ENCODE data around the gene CRABP1. TPM values are rescaled to one million over a fixed set of nuclear protein-coding genes. Genes with fewer than 3 reads are reported as not detected.
A peak's percentile ranks its signal among the peaks of the same experiment; 100 is the strongest.

The CRABP1 gene
- total RNA-seq, 1 donor from 2014 or later = 320 TPM

DNA sequence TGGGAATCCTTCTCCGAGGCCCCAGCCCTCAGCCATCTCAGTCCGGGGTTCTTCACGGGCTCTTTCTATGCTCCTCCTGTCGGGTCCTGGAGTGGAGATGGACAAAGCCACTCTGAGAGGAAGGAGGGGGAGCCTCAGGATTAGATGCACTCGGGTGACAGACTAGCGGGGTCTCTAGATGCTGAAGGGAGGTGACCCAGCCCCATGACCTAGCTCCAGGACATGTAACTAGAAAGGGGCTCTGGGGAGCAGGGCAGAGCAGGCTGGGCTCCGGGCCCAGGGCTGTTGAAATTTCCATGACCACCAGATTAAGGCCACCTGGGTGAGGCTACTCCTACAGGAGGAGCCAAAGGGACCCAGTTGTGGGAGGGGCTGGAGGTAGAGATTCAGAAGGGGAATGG lies 26.0 kb upstream of the CRABP1 start:
- H4K20me1 ChIP-seq (ENCODE audit: low read depth) = no peaks in the 10 kb centered on the region
- TF ChIP-seq EZH2 (IDR thresholded peaks at IDR 0.05) = no peak
- TF ChIP-seq EZH2phosphoT487 (IDR thresholded peaks at IDR 0.05) = no peak
- TF ChIP-seq, protein P1, sequence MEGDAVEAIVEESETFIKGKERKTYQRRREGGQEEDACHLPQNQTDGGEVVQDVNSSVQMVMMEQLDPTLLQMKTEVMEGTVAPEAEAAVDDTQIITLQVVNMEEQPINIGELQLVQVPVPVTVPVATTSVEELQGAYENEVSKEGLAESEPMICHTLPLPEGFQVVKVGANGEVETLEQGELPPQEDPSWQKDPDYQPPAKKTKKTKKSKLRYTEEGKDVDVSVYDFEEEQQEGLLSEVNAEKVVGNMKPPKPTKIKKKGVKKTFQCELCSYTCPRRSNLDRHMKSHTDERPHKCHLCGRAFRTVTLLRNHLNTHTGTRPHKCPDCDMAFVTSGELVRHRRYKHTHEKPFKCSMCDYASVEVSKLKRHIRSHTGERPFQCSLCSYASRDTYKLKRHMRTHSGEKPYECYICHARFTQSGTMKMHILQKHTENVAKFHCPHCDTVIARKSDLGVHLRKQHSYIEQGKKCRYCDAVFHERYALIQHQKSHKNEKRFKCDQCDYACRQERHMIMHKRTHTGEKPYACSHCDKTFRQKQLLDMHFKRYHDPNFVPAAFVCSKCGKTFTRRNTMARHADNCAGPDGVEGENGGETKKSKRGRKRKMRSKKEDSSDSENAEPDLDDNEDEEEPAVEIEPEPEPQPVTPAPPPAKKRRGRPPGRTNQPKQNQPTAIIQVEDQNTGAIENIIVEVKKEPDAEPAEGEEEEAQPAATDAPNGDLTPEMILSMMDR (IDR thresholded peaks at IDR 0.05) = no peak
- DNase-seq (ENCODE audit: low spot score) = no peak
- no peaks in the 10 kb centered on the region for H3K9me3 ChIP-seq (ENCODE audit: low read depth)
- H3K27me3 ChIP-seq = no peaks in the 10 kb centered on the region
- H3K9ac ChIP-seq = no peak overlapping the region
- Mint-ChIP-seq H3K27me3 (ENCODE audit: insufficient read depth, low read depth) (peaks cover 11% of the 10 kb centered on the region), H3K27ac (peak overlapping the region; percentile 76), H3K4me3 (peak overlapping the region; percentile 15), H3K4me1 (peaks cover 50% of the 10 kb centered on the region), H3K9me3 (no peaks in the 10 kb centered on the region), H3K36me3 (no peaks in the 10 kb centered on the region)
- H3K4me2 ChIP-seq = peak overlapping the region; percentile 64
- H3K27ac ChIP-seq = no peak overlapping the region
- H3K4me3 ChIP-seq = no peak overlapping the region
- peaks cover 24% of the 10 kb centered on the region for H3F3A ChIP-seq (ENCODE audit: low read depth)
- no peaks in the 10 kb centered on the region for H3K36me3 ChIP-seq
- H3K4me1 ChIP-seq = peaks cover 44% of the 10 kb centered on the region
- no peaks in the 10 kb centered on the region for H3K79me2 ChIP-seq (ENCODE audit: low read depth)
- H2AFZ ChIP-seq (replicated peaks) = peak overlapping the region; percentile 40

DNA sequence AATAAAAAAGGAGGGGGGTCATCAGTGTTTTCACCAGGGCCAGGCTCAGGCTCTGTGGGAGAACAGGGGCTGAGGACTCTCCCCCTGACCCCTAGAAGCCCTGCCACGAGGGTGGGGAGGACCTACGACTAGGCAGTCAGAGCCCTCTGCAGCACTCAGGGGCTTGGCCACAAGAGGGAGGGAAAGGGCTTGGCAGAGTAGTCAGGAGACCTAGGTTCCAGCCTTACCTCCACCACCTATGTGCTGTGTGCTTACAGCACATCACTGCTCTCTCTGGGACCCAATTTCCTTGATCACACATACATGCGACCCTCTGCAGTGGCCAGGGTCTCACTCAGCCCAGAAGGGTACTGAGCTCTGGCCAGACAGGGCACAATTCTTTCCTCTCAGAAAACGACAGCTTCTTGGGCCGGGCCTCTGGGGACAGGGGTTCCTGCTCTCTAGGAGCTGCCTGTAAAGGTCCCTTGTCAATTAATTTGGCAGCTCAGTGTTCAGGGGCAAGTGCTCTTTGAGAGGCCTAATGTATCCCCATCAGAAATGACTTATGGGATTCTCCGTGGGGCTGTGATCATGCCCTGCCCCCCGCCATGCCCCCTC lies 24.4 kb upstream of the CRABP1 start:
- Histone ChIP-seq H3K27me3 (no peaks in the 10 kb centered on the region), H3K4me2 (peak overlapping the region; percentile 1), H3K9me3 (ENCODE audit: low read depth) (no peaks in the 10 kb centered on the region), H3K27ac (peak overlapping the region; percentile 78), H3K9ac (no peak overlapping the region), H2AFZ (replicated peaks) (peak overlapping the region; percentile 57), H4K20me1 (ENCODE audit: low read depth) (no peaks in the 10 kb centered on the region), H3K36me3 (no peaks in the 10 kb centered on the region), H3K4me1 (peaks cover 44% of the 10 kb centered on the region), H3K79me2 (ENCODE audit: low read depth) (no peaks in the 10 kb centered on the region), H3K4me3 (no peak overlapping the region), H3F3A (ENCODE audit: low read depth) (peaks cover 24% of the 10 kb centered on the region)
- H3K27ac Mint-ChIP-seq = peak overlapping the region; percentile 99
- DNase-seq (ENCODE audit: low spot score) = peak; percentile 83
- H3K27me3 Mint-ChIP-seq (ENCODE audit: insufficient read depth, low read depth) = peaks cover 11% of the 10 kb centered on the region
- H3K4me1 Mint-ChIP-seq = peaks cover 58% of the 10 kb centered on the region
- no peak for TF ChIP-seq EZH2phosphoT487 (IDR thresholded peaks at IDR 0.05)
- TF ChIP-seq, protein P1 (IDR thresholded peaks at IDR 0.05) = peak; percentile 56
- H3K9me3 Mint-ChIP-seq = no peaks in the 10 kb centered on the region
- H3K36me3 Mint-ChIP-seq = no peaks in the 10 kb centered on the region
- H3K4me3 Mint-ChIP-seq = no peak overlapping the region

DNA sequence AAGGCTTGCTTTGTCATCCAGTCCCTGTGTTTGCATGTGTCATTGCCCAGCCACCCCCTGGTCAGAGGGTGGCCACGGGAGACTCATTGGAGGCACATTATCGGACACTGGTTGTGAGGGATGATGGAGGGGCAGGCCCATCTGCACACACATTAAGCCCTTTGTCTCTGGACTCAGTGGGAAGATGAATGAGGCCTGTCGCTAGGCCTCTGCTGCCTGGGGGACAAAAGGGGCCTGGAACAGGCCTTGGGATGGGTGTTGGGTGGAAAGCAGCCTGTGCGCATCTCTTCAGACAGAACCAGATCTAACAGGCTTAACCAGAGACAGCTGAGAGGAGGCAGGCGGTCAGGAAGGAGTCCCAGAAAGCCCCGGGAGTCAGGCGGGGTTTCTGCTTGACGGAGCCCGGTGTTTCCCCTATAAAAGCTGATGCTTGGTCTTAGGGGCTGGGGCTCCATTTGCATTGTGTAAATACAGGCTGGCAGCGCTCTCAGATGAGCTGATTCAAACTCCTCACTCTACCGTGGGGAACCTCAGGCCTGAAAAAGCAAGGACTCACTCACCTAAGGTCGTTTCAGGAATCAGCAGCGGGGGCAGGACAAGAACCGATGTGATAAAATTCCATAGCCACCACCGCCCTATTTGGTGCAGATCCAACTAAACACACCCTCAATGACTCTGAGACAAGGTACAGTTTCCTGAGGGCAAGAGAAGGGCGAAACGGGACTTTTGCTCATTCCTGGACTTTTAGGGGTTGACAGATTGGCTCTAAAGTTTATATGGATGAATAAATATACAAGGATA lies 23.7 kb upstream of the CRABP1 start:
- Histone ChIP-seq H3K4me1 (peaks cover 50% of the 10 kb centered on the region), H3K27ac (peak overlapping the region; percentile 78), H3K9ac (no peak overlapping the region), H3K9me3 (ENCODE audit: low read depth) (no peaks in the 10 kb centered on the region), H4K20me1 (ENCODE audit: low read depth) (no peaks in the 10 kb centered on the region), H3K4me2 (peak overlapping the region; percentile 1), H2AFZ (replicated peaks) (peak overlapping the region; percentile 57), H3K4me3 (no peak overlapping the region), H3K79me2 (ENCODE audit: low read depth) (no peaks in the 10 kb centered on the region), H3F3A (ENCODE audit: low read depth) (peaks cover 24% of the 10 kb centered on the region), H3K36me3 (no peaks in the 10 kb centered on the region), H3K27me3 (no peaks in the 10 kb centered on the region)
- Mint-ChIP-seq H3K27ac (peak overlapping the region; percentile 99), H3K9me3 (no peaks in the 10 kb centered on the region), H3K36me3 (no peaks in the 10 kb centered on the region), H3K27me3 (ENCODE audit: insufficient read depth, low read depth) (peaks cover 10% of the 10 kb centered on the region), H3K4me1 (peaks cover 64% of the 10 kb centered on the region), H3K4me3 (no peak overlapping the region)
- peak; percentile 61 for DNase-seq (ENCODE audit: low spot score)
- TF ChIP-seq, protein P1 (IDR thresholded peaks at IDR 0.05) = no peak
- TF ChIP-seq EZH2phosphoT487 (IDR thresholded peaks at IDR 0.05) = no peak
